ENCODE results near the gene ITIH3. TPM values are rescaled to one million over a fixed set of nuclear protein-coding genes. Genes with fewer than 3 reads are reported as not detected.
A peak's percentile ranks its signal among the peaks of the same experiment; 100 is the strongest.

Gene ITIH3
- total and polyA plus RNA-seq, 4 donors, result 507 to 1,326 (median 909) TPM

DNA sequence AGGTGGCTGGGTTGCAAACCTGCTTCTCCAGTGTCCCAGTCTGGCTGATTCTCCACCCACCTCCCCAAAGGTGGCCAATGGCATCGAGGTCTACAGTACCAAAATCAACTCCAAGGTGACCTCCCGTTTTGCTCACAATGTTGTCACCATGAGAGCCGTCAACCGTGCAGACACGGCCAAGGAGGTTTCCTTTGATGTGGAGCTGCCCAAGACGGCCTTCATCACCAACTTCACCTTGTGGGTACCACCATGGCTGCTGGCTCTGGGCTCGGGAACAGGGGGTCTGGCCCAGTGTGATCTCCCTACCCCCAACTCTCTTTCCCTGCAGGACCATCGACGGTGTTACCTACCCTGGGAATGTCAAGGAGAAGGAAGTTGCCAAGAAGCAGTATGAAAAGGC is 1.8 kb downstream of the ITIH3 start:
- Histone ChIP-seq H3K9me3 (ENCODE audit: control insufficient read depth in 4 of 4, low read length in 3 of 4) (no peaks in the 10 kb centered on the region), H3K27ac (ENCODE audit: low read depth in 1 of 2, low read length in 2 of 2) (peak overlapping the region; percentile 77 to 97), H3K4me3 (ENCODE audit: low read depth in 1 of 3, low read length in 3 of 3) (peak overlapping the region; percentile 50 to 68 (median 52)), H3K4me1 (ENCODE audit: control insufficient read depth in 4 of 4, insufficient read depth in 4 of 4, low read length in 3 of 4) (peaks cover 29 to 79% (median 68%) of the 10 kb centered on the region in 4 donors), H3K9ac (ENCODE audit: low read depth in 1 of 2, low read length in 2 of 2) (no peak overlapping the region), H3K36me3 (ENCODE audit: control insufficient read depth in 4 of 4, insufficient read depth in 3 of 4, low read depth in 1 of 4, low read length in 3 of 4) (peaks cover 10 to 51% (median 42%) of the 10 kb centered on the region in 4 donors), H3K27me3 (ENCODE audit: control insufficient read depth in 4 of 4, insufficient read depth in 4 of 4, low read length in 3 of 4) (no peaks in the 10 kb centered on the region)
- DNase-seq (ENCODE audit: low spot score), result no peak
- WGBS, result 92% methylated on average over 9 of the region's 9 CpGs
- TF ChIP-seq, protein P1, sequence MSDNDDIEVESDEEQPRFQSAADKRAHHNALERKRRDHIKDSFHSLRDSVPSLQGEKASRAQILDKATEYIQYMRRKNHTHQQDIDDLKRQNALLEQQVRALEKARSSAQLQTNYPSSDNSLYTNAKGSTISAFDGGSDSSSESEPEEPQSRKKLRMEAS (IDR thresholded peaks at IDR 0.05), result no peak

DNA sequence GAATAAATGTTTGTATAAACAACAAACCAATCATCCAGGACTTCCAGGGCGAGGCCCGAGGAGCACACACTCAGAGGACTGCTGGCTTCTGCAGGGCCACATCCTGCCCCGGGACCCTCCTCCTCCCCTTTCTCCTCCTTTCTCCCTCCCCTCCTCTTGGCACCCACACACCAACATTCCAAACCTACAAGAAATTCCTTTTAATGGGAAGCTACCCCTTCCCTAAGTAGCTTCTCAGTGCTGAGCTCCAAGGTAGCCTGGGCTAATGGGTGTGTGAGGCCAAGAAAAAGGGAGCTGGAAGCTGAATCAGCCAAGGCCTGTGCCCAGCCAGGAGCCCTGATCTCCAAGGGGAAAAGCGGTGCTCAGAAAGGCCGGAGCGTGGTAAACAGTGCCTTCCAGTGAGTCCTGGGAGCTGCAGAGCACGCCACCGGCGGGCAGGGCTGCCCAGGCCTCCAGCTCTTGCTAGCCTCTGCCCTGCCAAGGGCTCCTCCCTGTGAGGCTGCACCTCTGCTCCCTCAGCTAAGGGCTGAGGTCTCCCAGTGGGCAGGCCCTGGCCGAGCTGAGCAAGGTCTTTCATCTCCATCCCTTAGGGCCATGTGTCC is 3.9 kb downstream of the ITIH3 start:
- H3K36me3 ChIP-seq (ENCODE audit: control insufficient read depth in 4 of 4, insufficient read depth in 3 of 4, low read depth in 1 of 4, low read length in 3 of 4), result peaks cover 17 to 63% (median 52%) of the 10 kb centered on the region in 4 donors
- WGBS, result 87% methylated on average over 10 of the region's 10 CpGs
- no peak overlapping the region for H3K4me3 ChIP-seq (ENCODE audit: low read depth in 1 of 3, low read length in 3 of 3)
- H3K4me1 ChIP-seq (ENCODE audit: control insufficient read depth in 4 of 4, insufficient read depth in 4 of 4, low read length in 3 of 4), result peaks cover 23 to 58% (median 49%) of the 10 kb centered on the region in 4 donors
- peak overlapping the region; percentile 29 for H3K27ac ChIP-seq (ENCODE audit: low read depth in 1 of 2, low read length in 2 of 2)
- TF ChIP-seq HNF4A (conservative IDR thresholded peaks at IDR 0.05) (no peak), GABPA (IDR thresholded peaks at IDR 0.05 in 1 of 2, conservative IDR thresholded peaks at IDR 0.05 in 1 of 2) (no peak), RAD21 (IDR thresholded peaks at IDR 0.05) (no peak), NR2F2 (IDR thresholded peaks at IDR 0.05) (no peak), RXRA (IDR thresholded peaks at IDR 0.05) (no peak), TAF1 (conservative IDR thresholded peaks at IDR 0.05) (no peak)
- TF ChIP-seq, protein P2, sequence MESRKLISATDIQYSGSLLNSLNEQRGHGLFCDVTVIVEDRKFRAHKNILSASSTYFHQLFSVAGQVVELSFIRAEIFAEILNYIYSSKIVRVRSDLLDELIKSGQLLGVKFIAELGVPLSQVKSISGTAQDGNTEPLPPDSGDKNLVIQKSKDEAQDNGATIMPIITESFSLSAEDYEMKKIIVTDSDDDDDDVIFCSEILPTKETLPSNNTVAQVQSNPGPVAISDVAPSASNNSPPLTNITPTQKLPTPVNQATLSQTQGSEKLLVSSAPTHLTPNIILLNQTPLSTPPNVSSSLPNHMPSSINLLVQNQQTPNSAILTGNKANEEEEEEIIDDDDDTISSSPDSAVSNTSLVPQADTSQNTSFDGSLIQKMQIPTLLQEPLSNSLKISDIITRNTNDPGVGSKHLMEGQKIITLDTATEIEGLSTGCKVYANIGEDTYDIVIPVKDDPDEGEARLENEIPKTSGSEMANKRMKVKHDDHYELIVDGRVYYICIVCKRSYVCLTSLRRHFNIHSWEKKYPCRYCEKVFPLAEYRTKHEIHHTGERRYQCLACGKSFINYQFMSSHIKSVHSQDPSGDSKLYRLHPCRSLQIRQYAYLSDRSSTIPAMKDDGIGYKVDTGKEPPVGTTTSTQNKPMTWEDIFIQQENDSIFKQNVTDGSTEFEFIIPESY (IDR thresholded peaks at IDR 0.05), result no peak
- TF ChIP-seq, protein P3, sequence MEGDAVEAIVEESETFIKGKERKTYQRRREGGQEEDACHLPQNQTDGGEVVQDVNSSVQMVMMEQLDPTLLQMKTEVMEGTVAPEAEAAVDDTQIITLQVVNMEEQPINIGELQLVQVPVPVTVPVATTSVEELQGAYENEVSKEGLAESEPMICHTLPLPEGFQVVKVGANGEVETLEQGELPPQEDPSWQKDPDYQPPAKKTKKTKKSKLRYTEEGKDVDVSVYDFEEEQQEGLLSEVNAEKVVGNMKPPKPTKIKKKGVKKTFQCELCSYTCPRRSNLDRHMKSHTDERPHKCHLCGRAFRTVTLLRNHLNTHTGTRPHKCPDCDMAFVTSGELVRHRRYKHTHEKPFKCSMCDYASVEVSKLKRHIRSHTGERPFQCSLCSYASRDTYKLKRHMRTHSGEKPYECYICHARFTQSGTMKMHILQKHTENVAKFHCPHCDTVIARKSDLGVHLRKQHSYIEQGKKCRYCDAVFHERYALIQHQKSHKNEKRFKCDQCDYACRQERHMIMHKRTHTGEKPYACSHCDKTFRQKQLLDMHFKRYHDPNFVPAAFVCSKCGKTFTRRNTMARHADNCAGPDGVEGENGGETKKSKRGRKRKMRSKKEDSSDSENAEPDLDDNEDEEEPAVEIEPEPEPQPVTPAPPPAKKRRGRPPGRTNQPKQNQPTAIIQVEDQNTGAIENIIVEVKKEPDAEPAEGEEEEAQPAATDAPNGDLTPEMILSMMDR (IDR thresholded peaks at IDR 0.05; ENCODE audit: low read depth, low read length, missing input control), result no peak
- TF ChIP-seq, protein P1 (IDR thresholded peaks at IDR 0.05), result no peak
- TF ChIP-seq, protein P4, sequence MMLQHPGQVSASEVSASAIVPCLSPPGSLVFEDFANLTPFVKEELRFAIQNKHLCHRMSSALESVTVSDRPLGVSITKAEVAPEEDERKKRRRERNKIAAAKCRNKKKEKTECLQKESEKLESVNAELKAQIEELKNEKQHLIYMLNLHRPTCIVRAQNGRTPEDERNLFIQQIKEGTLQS (IDR thresholded peaks at IDR 0.05), result no peak
- H3K9me3 ChIP-seq (ENCODE audit: control insufficient read depth in 4 of 4, low read length in 3 of 4), result no peaks in the 10 kb centered on the region
- no peak for DNase-seq (ENCODE audit: low spot score)
- H3K27me3 ChIP-seq (ENCODE audit: control insufficient read depth in 4 of 4, insufficient read depth in 4 of 4, low read length in 3 of 4), result no peaks in the 10 kb centered on the region
- no peak overlapping the region for H3K9ac ChIP-seq (ENCODE audit: low read depth in 1 of 2, low read length in 2 of 2)

DNA sequence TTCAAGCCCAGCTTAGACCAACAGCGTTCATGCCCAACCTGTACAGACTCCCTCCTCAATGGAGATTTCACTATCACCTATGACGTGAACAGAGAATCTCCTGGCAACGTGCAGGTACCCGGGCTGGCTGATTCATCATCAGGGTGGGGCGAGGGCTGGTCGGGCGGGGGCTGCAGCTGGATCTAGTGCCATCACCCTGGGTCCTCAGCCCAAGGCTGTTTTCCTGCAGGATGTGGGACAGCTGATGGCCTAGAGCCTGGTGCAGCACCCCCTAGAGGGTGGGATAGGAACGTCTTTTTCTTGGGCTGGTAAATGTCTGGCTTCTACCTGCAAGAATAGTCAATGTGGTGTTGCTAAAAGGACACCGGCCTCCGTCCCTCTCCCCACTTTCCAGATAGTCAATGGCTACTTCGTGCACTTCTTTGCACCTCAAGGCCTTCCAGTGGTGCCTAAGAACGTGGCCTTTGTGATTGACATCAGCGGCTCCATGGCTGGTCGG is 4.4 kb downstream of the ITIH3 start:
- no peak overlapping the region for H3K9ac ChIP-seq (ENCODE audit: low read depth in 1 of 2, low read length in 2 of 2)
- no peak for DNase-seq (ENCODE audit: low spot score)
- H3K27me3 ChIP-seq (ENCODE audit: control insufficient read depth in 4 of 4, insufficient read depth in 4 of 4, low read length in 3 of 4), result no peaks in the 10 kb centered on the region
- peaks cover 21 to 53% (median 44%) of the 10 kb centered on the region in 4 donors for H3K4me1 ChIP-seq (ENCODE audit: control insufficient read depth in 4 of 4, insufficient read depth in 4 of 4, low read length in 3 of 4)
- H3K27ac ChIP-seq (ENCODE audit: low read depth in 1 of 2, low read length in 2 of 2), result peak overlapping the region in 1 of 2 donors; percentile 29
- 69% methylated on average over 14 of the region's 14 CpGs for WGBS
- H3K4me3 ChIP-seq (ENCODE audit: low read depth in 1 of 3, low read length in 3 of 3), result no peak overlapping the region
- H3K9me3 ChIP-seq (ENCODE audit: control insufficient read depth in 4 of 4, low read length in 3 of 4), result no peaks in the 10 kb centered on the region
- peaks cover 20 to 68% (median 57%) of the 10 kb centered on the region in 4 donors for H3K36me3 ChIP-seq (ENCODE audit: control insufficient read depth in 4 of 4, insufficient read depth in 3 of 4, low read depth in 1 of 4, low read length in 3 of 4)
- TF ChIP-seq HNF4G (IDR thresholded peaks at IDR 0.05) (no peak), RAD21 (IDR thresholded peaks at IDR 0.05) (peak; percentile 51 to 73), SP1 (IDR thresholded peaks at IDR 0.05) (no peak), YY1 (IDR thresholded peaks at IDR 0.05) (no peak), FOXA1 (IDR thresholded peaks at IDR 0.05) (no peak), GABPA (IDR thresholded peaks at IDR 0.05 in 1 of 2, conservative IDR thresholded peaks at IDR 0.05 in 1 of 2) (no peak), RXRA (IDR thresholded peaks at IDR 0.05) (no peak), FOXA2 (IDR thresholded peaks at IDR 0.05) (no peak)
- TF ChIP-seq, protein P3 (IDR thresholded peaks at IDR 0.05; ENCODE audit: low read depth, low read length, missing input control), result peak; percentile 41
- TF ChIP-seq, protein P1 (IDR thresholded peaks at IDR 0.05), result no peak
